Endothelial cell of umbilical vein (primary cell): ENCODE measurements around the gene CD151. TPM values are rescaled to one million over a fixed set of nuclear protein-coding genes. Genes with fewer than 3 reads are reported as not detected.

ENCODE experiments used
- BruUV-seq: library from RNA; stranded (reverse); fragments of 400-500 nt; replicated peaks from 2 replicates; lab custom pipeline; 2021; lab: Mats Ljungman, UMichigan
- CTCF ChIA-PET: fragments of 300-600, 350-600 bp; sonication (Branson Sonifier 250); formaldehyde crosslinking; loops from one replicate; lab custom pipeline; 2021; ENCODE audit warnings: antibody characterized with exemption, inconsistent platforms; lab: Charles Lee
- POLR2A ChIA-PET: fragments of 300-600, 350-600 bp; sonication (Branson Sonifier 250); formaldehyde crosslinking; loops from one replicate; lab custom pipeline; 2021; ENCODE audit warnings: antibody characterized with exemption, inconsistent platforms; lab: Charles Lee
- DNase-seq: peaks from one replicate; pipeline ENCODE4 v3.0.0-alpha.2; 2011; ENCODE audit warnings: low read depth, low spot score
- FAIRE-seq: peaks from 2 replicates; lab custom pipeline; 2011; peaks lifted over from hg19 to GRCh38; lab: Jason Lieb, UNC
- H2AFZ ChIP-seq: 2 replicates; pipeline ENCODE4 v1.6.0; 2012; ENCODE audit warnings: low read depth, low read length, control low read depth, inconsistent platforms
- H3K27ac ChIP-seq: 2 replicates; pipeline ENCODE4 v1.5.1; 2011; ENCODE audit warnings: low read depth, mild to moderate bottlenecking, control low read depth, low read length, moderate library complexity; ENCODE audit not compliant: insufficient read depth
- H3K27me3 ChIP-seq, 2 experiments: 2 replicates each; pipeline versions ENCODE4 v1.6.0 to v1.6.1; 2011; ENCODE audit warnings: low read length in 2 of 2, mixed read lengths in 1 of 2; ENCODE audit not compliant: control insufficient read depth in 2 of 2, insufficient read depth in 2 of 2
- H3K36me3 ChIP-seq, 2 experiments: 2 replicates in 1 of 2; 3 replicates in 1 of 2; pipeline ENCODE4 v1.5.1; 2011; ENCODE audit warnings: low read length in 2 of 2, mild to moderate bottlenecking in 1 of 2, moderate library complexity in 1 of 2; ENCODE audit not compliant: control insufficient read depth in 2 of 2, insufficient read depth in 2 of 2; ENCODE audit errors: extremely low read depth in 1 of 2
- H3K4me1 ChIP-seq: 3 replicates; pipeline ENCODE4 v1.5.1; 2011; ENCODE audit warnings: mild to moderate bottlenecking, low read length; ENCODE audit not compliant: control insufficient read depth, insufficient read depth; ENCODE audit errors: extremely low read depth
- H3K4me2 ChIP-seq: 2 replicates; pipeline ENCODE4 v1.6.1; 2011; ENCODE audit warnings: low read length, control low read depth, mixed read lengths; ENCODE audit not compliant: insufficient read depth
- H3K4me3 ChIP-seq, 3 experiments: fragments of 200-600 bp in 1 of 3; sonication (generic), shearing (Covaris generic) in 1 of 3; replicated peaks in 1 of 3; 2 replicates each; pipeline ENCODE4 v1.5.1; 2011 to 2016; ENCODE audit warnings: control low read depth in 3 of 3, low read length in 3 of 3, mild to moderate bottlenecking in 2 of 3, inconsistent platforms in 1 of 3, low read depth in 1 of 3, moderate library complexity in 1 of 3; ENCODE audit not compliant: insufficient read depth in 1 of 3
- H3K79me2 ChIP-seq: 2 replicates; pipeline ENCODE4 v1.6.0; 2012; ENCODE audit warnings: low read length, inconsistent platforms; ENCODE audit not compliant: control insufficient read depth, insufficient read depth
- H3K9ac ChIP-seq: replicated peaks from 2 replicates; pipeline ENCODE3; 2011; ENCODE audit warnings: low read length, control low read depth; ENCODE audit not compliant: insufficient read depth; ENCODE audit errors: extremely low read depth
- H3K9me1 ChIP-seq: replicated peaks from 3 replicates; pipeline ENCODE4 v1.6.0; 2011; ENCODE audit warnings: mild to moderate bottlenecking, low read length; ENCODE audit not compliant: control insufficient read depth, insufficient read depth; ENCODE audit errors: extremely low read depth
- H3K9me3 ChIP-seq: replicated peaks from 2 replicates; pipeline ENCODE4 v1.5.1; 2012; ENCODE audit warnings: low read length, inconsistent platforms; ENCODE audit not compliant: control insufficient read depth, insufficient read depth
- H4K20me1 ChIP-seq: replicated peaks from 2 replicates; pipeline ENCODE3; 2011; ENCODE audit warnings: mild to moderate bottlenecking, low read length; ENCODE audit not compliant: control insufficient read depth, insufficient read depth; ENCODE audit errors: extremely low read depth
- EZH2 ChIP-seq: IDR thresholded peaks from 2 replicates; pipeline ENCODE4 v1.6.1; 2012; ENCODE audit warnings: borderline replicate concordance, low read depth, mild to moderate bottlenecking, moderate library complexity, low read length, inconsistent platforms; ENCODE audit not compliant: severe bottlenecking
- FOS ChIP-seq: IDR thresholded peaks from 2 replicates; pipeline ENCODE4 v1.6.1; 2011; ENCODE audit warnings: mild to moderate bottlenecking, low read length, moderate library complexity, borderline replicate concordance; ENCODE audit not compliant: insufficient read depth
- GATA2 ChIP-seq: IDR thresholded peaks from 2 replicates; pipeline ENCODE4 v1.7.0; 2011; ENCODE audit warnings: low read depth, mild to moderate bottlenecking, moderate library complexity, mixed read lengths, low read length; ENCODE audit not compliant: insufficient read length, insufficient read depth
- JUN ChIP-seq: IDR thresholded peaks from 2 replicates; pipeline ENCODE4 v1.6.1; 2011; ENCODE audit warnings: borderline replicate concordance, low read depth; ENCODE audit not compliant: insufficient read length, insufficient read depth
- MYC ChIP-seq: IDR thresholded peaks from one replicate; pipeline ENCODE4 v1.6.1; 2011; ENCODE audit warnings: mild to moderate bottlenecking, low read depth, low read length
- POLR2A ChIP-seq: IDR thresholded peaks from 2 replicates; pipeline ENCODE4 v1.6.1; 2012; ENCODE audit warnings: low read depth, mild to moderate bottlenecking, control low read depth, low read length
- POLR2AphosphoS5 ChIP-seq: IDR thresholded peaks from 2 replicates; pipeline ENCODE4 v1.6.1; 2012; ENCODE audit warnings: low read depth, mild to moderate bottlenecking, control low read depth, low read length, moderate library complexity; ENCODE audit not compliant: insufficient read depth
- dilution Hi-C: fragments of 300-500 bp; cut with MboI; formaldehyde crosslinking; loops from one replicate; pipeline ENCODE4 v1.15.0; 2019; ENCODE audit warnings: low sequenced_read_pairs; ENCODE audit not compliant: extremely low pct_ligation_motif_present
- intact Hi-C: fragments of 100-400 bp; cut with micrococcal nuclease; formaldehyde crosslinking; loops from one replicate; pipeline ENCODE4 v1.10.0; 2022
- polyA plus RNA-seq, 4 experiments: library from polyadenylated mRNA; depleted of rRNA in 3 of 4; stranded (reverse) in 3 of 4; unstranded in 1 of 4; fragments of >200 nt; gene quantifications; 2 replicates each; pipeline versions ENCODE4 v1.2.1 to v1.2.3, GENCODE V29; 2011 to 2012; ENCODE audit warnings: missing spikeins in 1 of 4
- total RNA-seq: library from RNA; stranded (reverse); gene quantifications from 2 replicates; pipeline ENCODE4 v1.2.3, GENCODE V29; 2021
- TF ChIP-seq, protein P1 (sequence below): IDR thresholded peaks from 2 replicates; pipeline ENCODE4 v1.6.1; 2011; ENCODE audit not compliant: insufficient read depth, insufficient read length
- TF ChIP-seq, protein P2 (sequence below), 2 donors: IDR thresholded peaks; 1 replicate in 1 of 2; 2 replicates in 1 of 2; pipeline ENCODE4 v1.5.1; 2011; ENCODE audit warnings: low read length in 2 of 2, mild to moderate bottlenecking in 2 of 2, moderate library complexity in 2 of 2, control low read depth in 1 of 2, inconsistent platforms in 1 of 2, low read depth in 1 of 2; ENCODE audit not compliant: insufficient read depth in 1 of 2; ENCODE audit errors: extremely low read depth in 1 of 2

CD151 gene
- total and polyA plus RNA-seq, 2 donors (not counting 3 experiments of a cell fraction or from before 2014, with no cell fraction given): 515 to 1,090 TPM

DNA sequence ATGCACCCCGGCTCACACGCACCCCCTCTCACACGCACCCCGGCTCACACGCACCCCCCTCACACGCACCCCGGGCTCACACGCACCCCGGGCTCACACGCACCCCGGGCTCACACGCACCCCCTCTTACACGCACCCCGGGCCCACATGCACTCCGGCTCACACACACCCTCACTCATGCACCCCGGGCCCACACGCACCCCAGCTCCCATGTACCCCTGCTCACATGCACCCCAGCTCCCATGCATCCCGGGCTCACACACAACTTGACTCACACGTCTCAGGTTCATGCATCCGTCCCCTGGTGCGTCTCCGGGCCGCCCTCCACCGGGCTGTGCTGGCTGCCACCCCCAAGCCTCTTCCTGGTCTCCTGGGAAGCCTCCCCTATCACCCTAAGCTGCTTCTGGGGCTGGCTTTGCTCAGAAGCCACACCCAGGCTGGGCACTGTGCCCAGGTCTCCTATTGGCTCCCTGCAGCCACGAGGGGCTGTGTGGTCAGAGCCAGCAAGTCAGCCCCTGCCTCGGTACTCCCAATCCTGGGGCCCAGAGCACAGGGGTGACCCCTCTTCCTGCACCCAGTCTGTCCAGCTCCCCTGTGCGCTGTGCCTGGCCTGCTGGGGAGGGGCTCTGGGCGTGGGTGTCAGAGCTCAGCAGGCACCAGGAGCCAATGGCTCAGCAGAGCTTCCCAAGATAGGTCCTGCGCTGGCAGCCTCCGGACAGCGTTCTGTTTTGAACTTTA is 26.8 kb downstream of the CD151 start:
- ChIA-PET POLR2A (interaction anchor here (0.5 kb wide), 1 partner anchor 18 kb away, joined by 3 read pairs; no protein-coding TSS in a partner anchor), CTCF (interaction anchor here (0.7 to 1.1 kb wide), 2 partner anchors 19 to 39 kb away, joined by 3 to 4 read pairs; no protein-coding TSS in a partner anchor)
- H4K20me1 ChIP-seq: no peaks in the 10 kb centered on the region
- no peak overlapping the region for H2AFZ ChIP-seq
- no peaks in the 10 kb centered on the region for H3K27me3 ChIP-seq
- H3K27ac ChIP-seq: no peak overlapping the region
- TF ChIP-seq POLR2A: no peak
- no peak for TF ChIP-seq FOS
- TF ChIP-seq, protein P1, sequence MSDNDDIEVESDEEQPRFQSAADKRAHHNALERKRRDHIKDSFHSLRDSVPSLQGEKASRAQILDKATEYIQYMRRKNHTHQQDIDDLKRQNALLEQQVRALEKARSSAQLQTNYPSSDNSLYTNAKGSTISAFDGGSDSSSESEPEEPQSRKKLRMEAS: no peak
- no peak for TF ChIP-seq POLR2AphosphoS5
- TF ChIP-seq, protein P2, sequence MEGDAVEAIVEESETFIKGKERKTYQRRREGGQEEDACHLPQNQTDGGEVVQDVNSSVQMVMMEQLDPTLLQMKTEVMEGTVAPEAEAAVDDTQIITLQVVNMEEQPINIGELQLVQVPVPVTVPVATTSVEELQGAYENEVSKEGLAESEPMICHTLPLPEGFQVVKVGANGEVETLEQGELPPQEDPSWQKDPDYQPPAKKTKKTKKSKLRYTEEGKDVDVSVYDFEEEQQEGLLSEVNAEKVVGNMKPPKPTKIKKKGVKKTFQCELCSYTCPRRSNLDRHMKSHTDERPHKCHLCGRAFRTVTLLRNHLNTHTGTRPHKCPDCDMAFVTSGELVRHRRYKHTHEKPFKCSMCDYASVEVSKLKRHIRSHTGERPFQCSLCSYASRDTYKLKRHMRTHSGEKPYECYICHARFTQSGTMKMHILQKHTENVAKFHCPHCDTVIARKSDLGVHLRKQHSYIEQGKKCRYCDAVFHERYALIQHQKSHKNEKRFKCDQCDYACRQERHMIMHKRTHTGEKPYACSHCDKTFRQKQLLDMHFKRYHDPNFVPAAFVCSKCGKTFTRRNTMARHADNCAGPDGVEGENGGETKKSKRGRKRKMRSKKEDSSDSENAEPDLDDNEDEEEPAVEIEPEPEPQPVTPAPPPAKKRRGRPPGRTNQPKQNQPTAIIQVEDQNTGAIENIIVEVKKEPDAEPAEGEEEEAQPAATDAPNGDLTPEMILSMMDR (IDR thresholded peaks at IDR 0.05; ENCODE audit: extremely low read depth in 1 of 2, insufficient read depth in 1 of 2, low read depth in 1 of 2, low read length in 2 of 2): no peak
- no peak for TF ChIP-seq EZH2
- no peak for TF ChIP-seq JUN
- no peak for TF ChIP-seq MYC
- no peak for TF ChIP-seq GATA2
- no peak for FAIRE-seq
- no TSS peak for BruUV-seq
- no peaks in the 10 kb centered on the region for H3K4me1 ChIP-seq
- H3K79me2 ChIP-seq: no peaks in the 10 kb centered on the region
- H3K9ac ChIP-seq: no peak overlapping the region
- no peak overlapping the region for H3K4me2 ChIP-seq
- dilution Hi-C loops: no loop called here
- peaks cover 0 to 6% of the 10 kb centered on the region in 2 experiments for H3K36me3 ChIP-seq
- intact Hi-C loops: no loop called here
- H3K4me3 ChIP-seq: no peak overlapping the region
- H3K9me3 ChIP-seq: no peaks in the 10 kb centered on the region
- no peaks in the 10 kb centered on the region for H3K9me1 ChIP-seq
- DNase-seq: peak; percentile 64
